DND-41 (cell line): ENCODE results near the gene MEF2C.

ENCODE experiments used
- ATAC-seq: fragments of 200-7000 bp; cut with Tn5 transposase; 3 replicates; pipeline ENCODE4 v1.9.1; 2021; ENCODE audit warnings: low read depth; ENCODE audit not compliant: insufficient read depth
- DNase-seq: peaks from one replicate; pipeline ENCODE4 v3.0.0-alpha.2; 2020
- H2AFZ ChIP-seq: 2 replicates; pipeline ENCODE4 v1.6.0; 2012; ENCODE audit warnings: low read depth, low read length
- H3K27ac ChIP-seq: 2 replicates; pipeline ENCODE4 v1.5.1; 2012; ENCODE audit warnings: low read length, inconsistent platforms
- H3K27me3 ChIP-seq: fragments of 200-600 bp; sonication (generic); 2 replicates; pipeline ENCODE4 v1.6.0; 2012; ENCODE audit warnings: low read length, mild to moderate bottlenecking, inconsistent platforms; ENCODE audit not compliant: insufficient read depth, poor library complexity
- H3K36me3 ChIP-seq: 2 replicates; pipeline ENCODE4 v1.5.1; 2012; ENCODE audit warnings: low read length, inconsistent platforms; ENCODE audit not compliant: insufficient read depth
- H3K4me1 ChIP-seq: 2 replicates; pipeline ENCODE4 v1.5.1; 2012; ENCODE audit warnings: mild to moderate bottlenecking, low read length; ENCODE audit not compliant: insufficient read depth
- H3K4me2 ChIP-seq: 2 replicates; pipeline ENCODE4 v1.6.0; 2012; ENCODE audit warnings: mild to moderate bottlenecking, moderate library complexity, low read length, inconsistent platforms; ENCODE audit not compliant: insufficient read depth
- H3K4me3 ChIP-seq, 2 experiments: fragments of 200-600 bp in 1 of 2; shearing (Covaris generic) in 1 of 2; 2 replicates each; pipeline ENCODE4 v1.5.1; 2012 to 2016; ENCODE audit warnings: inconsistent platforms in 2 of 2, low read length in 2 of 2, mild to moderate bottlenecking in 2 of 2, low read depth in 1 of 2, moderate library complexity in 1 of 2
- H3K79me2 ChIP-seq: 2 replicates; pipeline ENCODE4 v1.6.0; 2012; ENCODE audit warnings: low read length, inconsistent platforms; ENCODE audit not compliant: insufficient read depth
- H3K9ac ChIP-seq: 2 replicates; pipeline ENCODE4 v1.6.0; 2012; ENCODE audit warnings: low read depth, mild to moderate bottlenecking, inconsistent platforms, low read length, moderate library complexity
- H3K9me3 ChIP-seq: 2 replicates; pipeline ENCODE4 v1.5.1; 2012; ENCODE audit warnings: low read length, moderate library complexity, mild to moderate bottlenecking, inconsistent platforms; ENCODE audit not compliant: insufficient read depth, severe bottlenecking
- H4K20me1 ChIP-seq: 2 replicates; pipeline ENCODE4 v1.6.0; 2012; ENCODE audit warnings: low read length; ENCODE audit not compliant: insufficient read depth
- CTCF ChIP-seq: IDR thresholded peaks from 2 replicates; pipeline ENCODE4 v1.5.1; 2012; ENCODE audit warnings: borderline replicate concordance, low read length, moderate library complexity, mild to moderate bottlenecking; ENCODE audit not compliant: poor library complexity, severe bottlenecking; ENCODE audit errors: extremely low read depth
- EZH2 ChIP-seq: IDR thresholded peaks from 3 replicates; pipeline ENCODE4 v1.6.1; 2012; ENCODE audit warnings: borderline replicate concordance, low read depth, mild to moderate bottlenecking, moderate library complexity, low read length, inconsistent platforms; ENCODE audit not compliant: severe bottlenecking

Gene MEF2C

GRCh38 chr5:88805151-88805784 is 77.7 kb downstream of the MEF2C start:
- H4K20me1 ChIP-seq = no peaks in the 10 kb centered on the region
- no peak overlapping the region for H3K9ac ChIP-seq
- no peak overlapping the region for H3K4me2 ChIP-seq
- ATAC-seq (no peak), DNase-seq (no peak)
- H2AFZ ChIP-seq = no peak overlapping the region
- H3K27me3 ChIP-seq = no peaks in the 10 kb centered on the region
- H3K27ac ChIP-seq = no peak overlapping the region
- TF ChIP-seq EZH2 (no peak), CTCF (no peak)
- H3K9me3 ChIP-seq = no peaks in the 10 kb centered on the region
- H3K79me2 ChIP-seq = no peaks in the 10 kb centered on the region
- no peaks in the 10 kb centered on the region for H3K4me1 ChIP-seq
- H3K4me3 ChIP-seq = no peak overlapping the region
- H3K36me3 ChIP-seq = no peaks in the 10 kb centered on the region

GRCh38 chr5:88804444-88804843 is 78.5 kb downstream of the MEF2C start:
- no peak overlapping the region for H3K4me3 ChIP-seq
- no peaks in the 10 kb centered on the region for H3K79me2 ChIP-seq
- H3K27ac ChIP-seq = no peak overlapping the region
- no peaks in the 10 kb centered on the region for H3K27me3 ChIP-seq
- TF ChIP-seq CTCF = no peak
- TF ChIP-seq EZH2 = no peak
- no peak for DNase-seq
- no peak overlapping the region for H2AFZ ChIP-seq
- no peak for ATAC-seq
- H4K20me1 ChIP-seq = no peaks in the 10 kb centered on the region
- no peaks in the 10 kb centered on the region for H3K36me3 ChIP-seq
- no peaks in the 10 kb centered on the region for H3K9me3 ChIP-seq
- no peaks in the 10 kb centered on the region for H3K4me1 ChIP-seq
- no peak overlapping the region for H3K9ac ChIP-seq
- no peak overlapping the region for H3K4me2 ChIP-seq

GRCh38 chr5:88803309-88803708 is 79.7 kb downstream of the MEF2C start:
- Histone ChIP-seq H3K4me1 (no peaks in the 10 kb centered on the region), H4K20me1 (no peaks in the 10 kb centered on the region), H3K9me3 (no peaks in the 10 kb centered on the region), H3K4me2 (no peak overlapping the region), H3K27me3 (no peaks in the 10 kb centered on the region), H2AFZ (no peak overlapping the region), H3K79me2 (no peaks in the 10 kb centered on the region), H3K36me3 (no peaks in the 10 kb centered on the region), H3K9ac (no peak overlapping the region), H3K4me3 (no peak overlapping the region), H3K27ac (no peak overlapping the region)
- no peak for ATAC-seq
- no peak for DNase-seq
- TF ChIP-seq CTCF (no peak), EZH2 (no peak)
